Measurements from ENCODE around the gene SLC24A4. TPM values are rescaled to one million over a fixed set of nuclear protein-coding genes. Genes with fewer than 3 reads are reported as not detected.

The SLC24A4 gene
- total RNA-seq, 1 donor from 2014 or later = not detected

DNA sequence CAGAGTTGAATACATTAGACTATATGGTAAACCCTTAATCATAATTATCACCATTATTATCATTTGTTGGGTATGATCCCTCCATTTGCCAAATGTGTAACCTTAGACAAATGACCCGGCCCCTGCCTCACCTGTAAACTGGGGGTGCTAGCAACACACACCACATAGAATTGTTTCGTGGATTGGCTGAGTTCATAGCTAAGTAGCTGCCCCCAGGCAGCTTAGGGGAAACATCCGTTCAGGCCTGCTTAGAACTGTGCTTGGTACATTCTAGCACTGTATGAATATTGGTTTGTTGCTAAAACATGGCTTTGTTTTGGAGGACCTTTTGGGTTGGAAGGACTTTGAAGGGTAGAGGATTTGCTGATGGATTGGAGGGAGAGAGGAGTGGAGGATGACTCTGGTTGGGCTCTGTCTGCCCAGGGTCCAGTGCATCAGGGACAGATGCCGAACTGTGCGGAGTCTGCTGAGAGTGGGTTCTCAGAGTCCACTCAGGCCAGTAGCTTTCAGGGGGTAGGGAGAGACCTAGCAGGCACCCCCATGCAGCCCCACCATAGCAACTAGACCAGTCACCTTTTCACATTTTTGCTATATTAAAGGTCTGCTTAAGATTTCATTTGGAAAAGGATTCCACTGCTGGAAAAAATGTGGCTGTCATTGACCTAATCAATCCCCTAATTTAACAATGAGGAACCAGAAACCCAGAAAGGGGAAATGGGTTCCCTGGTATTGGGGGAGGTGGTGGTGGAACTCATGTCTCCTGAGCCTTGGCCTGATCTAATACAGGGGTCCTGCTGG, 192.8 kb downstream of the SLC24A4 start:
- Mint-ChIP-seq H3K27ac (no peak overlapping the region), H3K4me1 (peaks cover 8% of the 10 kb centered on the region), H3K36me3 (no peaks in the 10 kb centered on the region), H3K9me3 (peaks cover under 1% of the 10 kb centered on the region), H3K4me3 (peak overlapping the region; percentile 27), H3K27me3 (ENCODE audit: low read depth) (no peaks in the 10 kb centered on the region)
- DNase-seq (ENCODE audit: low spot score in 2 of 2, unreplicated experiment in 2 of 2) = no peak
- TF ChIP-seq CTCF (IDR thresholded peaks at IDR 0.05; ENCODE audit: unreplicated experiment) = no peak

- H3K27ac Mint-ChIP-seq = no peak overlapping the region
- peaks cover 4% of the 10 kb centered on the region for H3K9me3 Mint-ChIP-seq
- no peak overlapping the region for H3K4me3 Mint-ChIP-seq
- H3K27me3 Mint-ChIP-seq (ENCODE audit: low read depth) = no peaks in the 10 kb centered on the region
- peaks cover under 1% of the 10 kb centered on the region for H3K4me1 Mint-ChIP-seq
- TF ChIP-seq CTCF (IDR thresholded peaks at IDR 0.05; ENCODE audit: unreplicated experiment) = no peak
- DNase-seq (ENCODE audit: low spot score in 2 of 2, unreplicated experiment in 2 of 2) = no peak
- H3K36me3 Mint-ChIP-seq = no peaks in the 10 kb centered on the region
Observed at GRCh38 chr14:92516344-92516965, 193.5 kb downstream of the SLC24A4 start.

- DNase-seq (ENCODE audit: low spot score in 2 of 2, unreplicated experiment in 2 of 2) = no peak
- no peak for TF ChIP-seq CTCF (IDR thresholded peaks at IDR 0.05; ENCODE audit: unreplicated experiment)
- Mint-ChIP-seq H3K4me3 (no peak overlapping the region), H3K27me3 (ENCODE audit: low read depth) (no peaks in the 10 kb centered on the region), H3K27ac (no peak overlapping the region), H3K4me1 (no peaks in the 10 kb centered on the region), H3K9me3 (peaks cover 4% of the 10 kb centered on the region), H3K36me3 (no peaks in the 10 kb centered on the region)
Observed at GRCh38 chr14:92516966-92517506, 194.1 kb downstream of the SLC24A4 start.

DNA sequence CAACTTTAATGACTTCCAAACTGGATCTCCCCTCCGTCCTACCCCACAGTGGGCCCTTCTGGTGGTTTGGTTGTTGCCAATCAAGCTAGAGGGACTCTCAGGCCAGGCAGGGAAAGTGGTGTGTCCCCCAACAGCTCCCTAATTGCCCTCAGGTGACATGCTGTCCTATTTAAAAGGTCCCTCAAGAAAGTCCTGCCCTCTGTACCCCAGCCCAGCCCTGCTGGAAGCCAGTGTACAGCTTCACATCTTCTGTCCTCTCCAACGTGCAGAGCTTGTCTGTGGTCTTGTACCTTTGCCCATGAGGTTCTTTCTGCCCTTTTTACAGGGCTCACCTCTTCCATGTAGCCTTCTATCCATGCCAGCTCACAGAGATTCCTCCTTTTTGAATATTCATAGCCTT, 194.8 kb downstream of the SLC24A4 start:
- peaks cover 4% of the 10 kb centered on the region for H3K9me3 Mint-ChIP-seq
- TF ChIP-seq CTCF (IDR thresholded peaks at IDR 0.05; ENCODE audit: unreplicated experiment) = no peak
- no peaks in the 10 kb centered on the region for H3K27me3 Mint-ChIP-seq (ENCODE audit: low read depth)
- no peak for DNase-seq (ENCODE audit: low spot score in 2 of 2, unreplicated experiment in 2 of 2)
- no peaks in the 10 kb centered on the region for H3K4me1 Mint-ChIP-seq
- H3K36me3 Mint-ChIP-seq = no peaks in the 10 kb centered on the region
- H3K27ac Mint-ChIP-seq = no peak overlapping the region
- no peak overlapping the region for H3K4me3 Mint-ChIP-seq

DNA sequence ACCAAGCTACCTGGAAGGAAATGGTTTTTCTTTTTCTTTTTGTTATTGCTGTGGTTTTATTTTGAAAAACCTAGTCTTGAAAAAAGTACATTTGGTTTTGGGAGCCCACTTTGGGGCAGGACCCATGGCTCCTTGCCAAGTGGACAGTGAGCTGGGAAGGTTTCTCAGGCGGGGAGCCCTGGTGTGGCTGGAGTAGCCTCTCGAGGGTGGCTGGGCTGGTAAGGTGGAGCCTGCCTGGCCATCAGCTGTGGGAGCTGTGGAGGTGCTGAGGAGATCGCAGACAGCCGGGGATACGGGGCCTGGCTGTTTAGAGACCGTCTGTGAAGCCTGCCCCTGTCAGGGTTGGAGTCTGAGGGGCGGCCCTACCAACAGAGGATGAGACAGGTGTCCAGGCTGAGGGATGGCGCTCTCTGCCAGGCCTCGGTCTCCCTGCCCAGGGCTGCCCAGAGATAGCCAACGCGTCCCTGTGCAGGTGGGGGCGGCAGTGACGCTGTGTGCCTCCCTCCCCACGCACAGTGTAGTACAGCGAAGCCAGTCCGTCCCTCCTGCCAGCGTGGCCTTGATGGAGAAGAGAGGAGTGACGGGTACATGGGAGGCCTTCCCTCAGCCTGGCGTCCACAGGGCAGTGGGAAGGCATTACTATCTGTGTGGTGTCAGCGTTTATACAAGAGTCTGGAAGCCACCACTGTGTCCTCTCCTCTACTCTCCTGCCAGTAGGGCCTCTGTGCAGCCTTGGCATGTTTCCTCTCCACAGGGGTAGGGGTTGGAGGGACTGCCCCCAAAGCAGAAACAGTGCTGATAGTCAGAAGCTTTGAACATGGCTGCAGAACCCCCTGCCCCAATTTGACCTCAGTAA, 196.5 kb downstream of the SLC24A4 start:
- H3K4me3 Mint-ChIP-seq = no peak overlapping the region
- no peaks in the 10 kb centered on the region for H3K36me3 Mint-ChIP-seq
- no peak for DNase-seq (ENCODE audit: low spot score in 2 of 2, unreplicated experiment in 2 of 2)
- H3K9me3 Mint-ChIP-seq = peaks cover 4% of the 10 kb centered on the region
- H3K27ac Mint-ChIP-seq = no peak overlapping the region
- TF ChIP-seq CTCF (IDR thresholded peaks at IDR 0.05; ENCODE audit: unreplicated experiment) = no peak
- no peaks in the 10 kb centered on the region for H3K27me3 Mint-ChIP-seq (ENCODE audit: low read depth)
- H3K4me1 Mint-ChIP-seq = no peaks in the 10 kb centered on the region
